Vagina (tissue), 2 donors: ENCODE results near the gene CCR7.
"Not testable (repeated sequence)": the region's sequence is repeated elsewhere in the genome, so short reads cannot be mapped to it uniquely, and the experiment has no call there.

Experiments
- CTCF ChIP-seq, 3 experiments: fragments of 450-650 bp in 2 of 3; fragments of 200-600 bp in 1 of 3; sonication (generic) in 1 of 3; IDR thresholded peaks; one replicate each; pipeline ENCODE4 v1.5.1; 2017 to 2019; ENCODE audit warnings: antibody characterized with exemption in 3 of 3, mild to moderate bottlenecking in 2 of 3, moderate library complexity in 2 of 3
- POLR2A ChIP-seq, 2 donors: fragments of 450-650 bp; IDR thresholded peaks; one replicate each; pipeline ENCODE4 v1.6.1; 2017; ENCODE audit warnings: antibody characterized with exemption in 2 of 2, mild to moderate bottlenecking in 2 of 2, moderate library complexity in 2 of 2

- not testable (repeated sequence) for TF ChIP-seq CTCF, POLR2A (IDR thresholded peaks at IDR 0.05)
Measured at GRCh38 chr17:40584950-40585349, 19.7 kb upstream of the CCR7 start.
